Head of caudate nucleus (tissue), 42 donors: ENCODE data around the gene POU4F3.

Source experiments
- DNase-seq, 42 donors: peaks; one replicate each; pipeline versions ENCODE4 v3.0.0 to v3.0.0-alpha.2; 2020 to 2021; ENCODE audit warnings: mixed read lengths in 7 of 42
- intact Hi-C: fragments of 100-400 bp; cut with DNase I; formaldehyde crosslinking; loops from one replicate; pipeline ENCODE4 v1.15.0; 2022

The POU4F3 gene

GRCh38 chr5:146376821-146377220 lies 38.2 kb downstream of the POU4F3 start:
- no peak for DNase-seq
- intact Hi-C loops = no loop called here

GRCh38 chr5:146378986-146379385 lies 40.3 kb downstream of the POU4F3 start:
- intact Hi-C loops = no loop called here
- no peak for DNase-seq

- intact Hi-C loops = no loop called here
Observed at GRCh38 chr5:146380714-146381113, 42.1 kb downstream of the POU4F3 start.

GRCh38 chr5:146388386-146388785 lies 49.7 kb downstream of the POU4F3 start:
- intact Hi-C loops = no loop called here
- DNase-seq = no peak

More at GRCh38 chr5:146380714-146381113, 42.1 kb downstream of the POU4F3 start:
- DNase-seq = no peak

- intact Hi-C loops = no loop called here
Observed at GRCh38 chr5:146390469-146390868, 51.8 kb downstream of the POU4F3 start.

More at GRCh38 chr5:146390469-146390868, 51.8 kb downstream of the POU4F3 start:
- DNase-seq = no peak
